Chondrocyte (in vitro differentiated cells): ENCODE data around the gene GRID2. TPM values are rescaled to one million over a fixed set of nuclear protein-coding genes. Genes with fewer than 3 reads are reported as not detected.

Source experiments
- DNase-seq: peaks from one replicate; pipeline ENCODE4 v3.0.0; 2021; ENCODE audit warnings: mixed read lengths, low spot score
- H3K27ac Mint-ChIP-seq: one replicate; pipeline ENCODE4 v1.8.0; 2021; ENCODE audit warnings: mild to moderate bottlenecking, moderate library complexity, mixed read lengths; ENCODE audit not compliant: unreplicated experiment
- H3K27me3 Mint-ChIP-seq: 2 replicates; pipeline ENCODE4 v1.8.0; 2021; ENCODE audit warnings: low read depth, mixed read lengths
- H3K36me3 Mint-ChIP-seq: 2 replicates; pipeline ENCODE4 v1.8.0; 2021; ENCODE audit warnings: low read depth, mixed read lengths
- H3K4me1 Mint-ChIP-seq: 2 replicates; pipeline ENCODE4 v1.8.0; 2021; ENCODE audit warnings: low read depth, mild to moderate bottlenecking, mixed read lengths
- H3K4me3 Mint-ChIP-seq: one replicate; pipeline ENCODE4 v1.8.0; 2021; ENCODE audit warnings: mild to moderate bottlenecking, moderate library complexity, mixed read lengths; ENCODE audit not compliant: unreplicated experiment
- H3K9me3 Mint-ChIP-seq: 2 replicates; pipeline ENCODE4 v1.8.0; 2021; ENCODE audit warnings: low read depth, mixed read lengths
- CTCF ChIP-seq: fragments of 200-600 bp; sonication (generic); IDR thresholded peaks from 2 replicates; pipeline ENCODE4 v1.5.0; 2021; ENCODE audit warnings: antibody characterized with exemption, mild to moderate bottlenecking, moderate library complexity
- total RNA-seq: library from RNA; stranded (reverse); gene quantifications from 3 replicates; pipeline ENCODE4 v1.2.1, GENCODE V29; 2021

The GRID2 gene
- total RNA-seq, 1 donor from 2014 or later: not detected

- DNase-seq: no peak
- TF ChIP-seq CTCF: no peak
Measured at GRCh38 chr4:93183576-93183975, 879.8 kb downstream of the GRID2 start.

GRCh38 chr4:93184053-93184452, 880.3 kb downstream of the GRID2 start:
- Mint-ChIP-seq H3K4me1 (no peaks in the 10 kb centered on the region), H3K9me3 (no peaks in the 10 kb centered on the region), H3K27me3 (no peaks in the 10 kb centered on the region), H3K27ac (no peak overlapping the region), H3K36me3 (no peaks in the 10 kb centered on the region), H3K4me3 (no peak overlapping the region)
- TF ChIP-seq CTCF: no peak
- DNase-seq: no peak

More at GRCh38 chr4:93183576-93183975, 879.8 kb downstream of the GRID2 start:
- no peak overlapping the region for H3K27ac Mint-ChIP-seq
- no peaks in the 10 kb centered on the region for H3K9me3 Mint-ChIP-seq
- no peaks in the 10 kb centered on the region for H3K27me3 Mint-ChIP-seq
- no peaks in the 10 kb centered on the region for H3K36me3 Mint-ChIP-seq
- H3K4me1 Mint-ChIP-seq: no peaks in the 10 kb centered on the region
- no peak overlapping the region for H3K4me3 Mint-ChIP-seq

GRCh38 chr4:93186846-93187245, 883.1 kb downstream of the GRID2 start:
- Mint-ChIP-seq H3K27me3 (peaks cover 2% of the 10 kb centered on the region), H3K9me3 (no peaks in the 10 kb centered on the region), H3K4me1 (no peaks in the 10 kb centered on the region), H3K4me3 (no peak overlapping the region), H3K27ac (no peak overlapping the region), H3K36me3 (no peaks in the 10 kb centered on the region)
- TF ChIP-seq CTCF: no peak
- DNase-seq: no peak

GRCh38 chr4:93187466-93187865, 883.7 kb downstream of the GRID2 start:
- DNase-seq: no peak
- no peak overlapping the region for H3K27ac Mint-ChIP-seq
- H3K36me3 Mint-ChIP-seq: no peaks in the 10 kb centered on the region
- H3K9me3 Mint-ChIP-seq: no peaks in the 10 kb centered on the region
- no peaks in the 10 kb centered on the region for H3K4me1 Mint-ChIP-seq
- H3K27me3 Mint-ChIP-seq: peaks cover 2% of the 10 kb centered on the region
- H3K4me3 Mint-ChIP-seq: no peak overlapping the region
- no peak for TF ChIP-seq CTCF

- Mint-ChIP-seq H3K27ac (no peak overlapping the region), H3K36me3 (no peaks in the 10 kb centered on the region), H3K4me1 (no peaks in the 10 kb centered on the region), H3K27me3 (peaks cover 2% of the 10 kb centered on the region), H3K4me3 (no peak overlapping the region), H3K9me3 (no peaks in the 10 kb centered on the region)
- no peak for DNase-seq
- TF ChIP-seq CTCF: no peak
Measured at GRCh38 chr4:93187892-93188291, 884.1 kb downstream of the GRID2 start.
